Gastrocnemius medialis (tissue), 4 donors: ENCODE data around the gene DEGS2.

Experiments
- CTCF ChIP-seq, 5 experiments: fragments of 450-650 bp in 3 of 5; fragments of 200-600 bp in 2 of 5; sonication (generic) in 2 of 5; IDR thresholded peaks in 4 of 5; conservative IDR thresholded peaks in 1 of 5; 1 replicate in 4 of 5; 2 replicates in 1 of 5; pipeline ENCODE4 v1.5.1; 2016 to 2019; ENCODE audit warnings: antibody characterized with exemption in 5 of 5, mild to moderate bottlenecking in 3 of 5, moderate library complexity in 3 of 5
- POLR2A ChIP-seq, 2 donors: fragments of 450-650 bp; IDR thresholded peaks; one replicate each; pipeline ENCODE4 v1.6.1; 2017; ENCODE audit warnings: antibody characterized with exemption in 2 of 2, mild to moderate bottlenecking in 2 of 2, moderate library complexity in 2 of 2

DNA sequence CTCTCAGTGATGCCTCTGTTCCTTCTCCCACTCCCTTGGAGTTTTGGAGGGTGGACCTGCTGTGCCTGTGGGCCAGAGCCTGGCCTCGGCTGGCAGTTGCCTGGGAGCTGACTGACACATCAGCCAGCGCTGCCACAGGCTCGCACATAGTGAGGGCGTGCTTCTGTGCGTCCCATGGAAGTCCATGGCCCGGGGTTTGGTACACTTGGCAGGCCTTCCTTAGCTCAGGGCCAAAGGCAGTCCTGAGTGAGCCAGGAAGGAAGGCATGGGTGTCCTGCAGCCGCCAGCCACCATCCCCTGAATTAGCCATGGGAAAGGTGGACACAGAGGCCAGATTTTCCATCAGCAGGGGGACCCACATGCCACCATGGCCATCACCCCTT lies 1.1 kb upstream of the DEGS2 start:
- no peak for TF ChIP-seq CTCF (IDR thresholded peaks at IDR 0.05 in 4 of 5, conservative IDR thresholded peaks at IDR 0.05 in 1 of 5)
- TF ChIP-seq POLR2A (IDR thresholded peaks at IDR 0.05), result no peak
